Ovary (tissue), 3 donors: ENCODE data around the gene LRRC75A.

Experiments
- EP300 ChIP-seq: sonication (generic); formaldehyde crosslinking; IDR thresholded peaks from one replicate; pipeline ENCODE4 v1.6.1; 2017; ENCODE audit warnings: antibody characterized with exemption
- POLR2A ChIP-seq: fragments of 450-650 bp; IDR thresholded peaks from one replicate; pipeline ENCODE4 v1.6.1; 2017; ENCODE audit warnings: antibody characterized with exemption, mild to moderate bottlenecking, moderate library complexity
- TF ChIP-seq, protein P1 (sequence below), 3 donors: fragments of 450-650 bp in 2 of 3; fragments of 200-600 bp in 1 of 3; IDR thresholded peaks; one replicate each; pipeline versions ENCODE4 v1.5.1 to v1.8.0; 2016 to 2022; ENCODE audit warnings: antibody characterized with exemption in 3 of 3, mild to moderate bottlenecking in 1 of 3
- donor health status: DM: no; HTN: no; CAD: no.

DNA sequence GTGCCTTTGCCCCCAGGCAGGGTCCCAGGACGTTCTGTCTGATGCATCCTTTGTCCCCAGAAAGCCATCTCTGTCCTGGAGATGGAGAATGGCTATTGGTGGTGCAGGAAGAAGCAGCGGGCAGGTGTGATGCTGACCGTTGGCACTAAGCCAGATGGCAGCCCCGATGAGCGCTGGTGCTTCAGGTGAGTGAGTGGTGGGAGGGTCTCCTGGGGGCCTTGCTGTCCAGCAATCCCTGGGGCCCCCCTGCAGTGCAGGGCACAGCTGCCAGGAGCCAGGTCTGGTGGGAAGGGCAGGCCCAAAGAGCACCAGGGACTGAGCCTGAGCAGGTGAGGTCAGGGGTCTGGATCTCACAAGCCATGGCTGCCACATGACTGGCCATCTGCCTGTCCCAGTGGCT lies 58.5 kb downstream of the LRRC75A start:
- TF ChIP-seq POLR2A (no peak), EP300 (no peak)
- TF ChIP-seq, protein P1, sequence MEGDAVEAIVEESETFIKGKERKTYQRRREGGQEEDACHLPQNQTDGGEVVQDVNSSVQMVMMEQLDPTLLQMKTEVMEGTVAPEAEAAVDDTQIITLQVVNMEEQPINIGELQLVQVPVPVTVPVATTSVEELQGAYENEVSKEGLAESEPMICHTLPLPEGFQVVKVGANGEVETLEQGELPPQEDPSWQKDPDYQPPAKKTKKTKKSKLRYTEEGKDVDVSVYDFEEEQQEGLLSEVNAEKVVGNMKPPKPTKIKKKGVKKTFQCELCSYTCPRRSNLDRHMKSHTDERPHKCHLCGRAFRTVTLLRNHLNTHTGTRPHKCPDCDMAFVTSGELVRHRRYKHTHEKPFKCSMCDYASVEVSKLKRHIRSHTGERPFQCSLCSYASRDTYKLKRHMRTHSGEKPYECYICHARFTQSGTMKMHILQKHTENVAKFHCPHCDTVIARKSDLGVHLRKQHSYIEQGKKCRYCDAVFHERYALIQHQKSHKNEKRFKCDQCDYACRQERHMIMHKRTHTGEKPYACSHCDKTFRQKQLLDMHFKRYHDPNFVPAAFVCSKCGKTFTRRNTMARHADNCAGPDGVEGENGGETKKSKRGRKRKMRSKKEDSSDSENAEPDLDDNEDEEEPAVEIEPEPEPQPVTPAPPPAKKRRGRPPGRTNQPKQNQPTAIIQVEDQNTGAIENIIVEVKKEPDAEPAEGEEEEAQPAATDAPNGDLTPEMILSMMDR (IDR thresholded peaks at IDR 0.05), result no peak
